ENCODE results near the gene CDKN2AIPNL. TPM values are rescaled to one million over a fixed set of nuclear protein-coding genes. Genes with fewer than 3 reads are reported as not detected.

Gene CDKN2AIPNL
- total RNA-seq, 2 donors from 2014 or later: 3.0 to 14.5 TPM

DNA sequence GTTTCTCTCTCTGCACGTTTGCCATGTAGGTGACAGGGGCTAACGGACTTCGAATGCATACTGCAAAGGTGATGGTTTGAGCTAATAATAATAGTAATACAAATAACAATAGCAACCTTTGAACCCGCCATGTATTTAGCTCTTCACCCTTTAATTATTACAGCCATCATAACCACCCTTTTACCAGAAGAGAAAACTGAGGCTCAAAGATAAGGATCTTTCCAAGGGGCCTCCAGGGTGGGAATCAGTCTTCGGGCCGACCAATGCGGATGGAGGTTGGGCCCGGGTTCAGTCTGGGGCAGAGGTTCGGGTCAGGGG lies 494 bp downstream of the CDKN2AIPNL start:
- 1% methylated on average over 9 of the region's 9 CpGs for WGBS, 2 donors
- Histone ChIP-seq H3K9me3 (no peaks in the 10 kb centered on the region), H3K36me3 (replicated peaks in 1 of 2; ENCODE audit: insufficient read depth in 1 of 2, low read depth in 2 of 2) (no peaks in the 10 kb centered on the region), H3K27me3 (no peaks in the 10 kb centered on the region), H3K4me1 (peaks cover 61% of the 10 kb centered on the region), H3K4me3 (peak overlapping the region; percentile 66 to 84), H3K27ac (peak overlapping the region in 3 of 4 donors; percentile 87 to 91 (median 90))
- intact Hi-C loops (cut with DNase I): loop anchor here (10.0 kb wide), 1 partner anchor 104 kb away; no protein-coding TSS in a partner anchor
- no peak for TF ChIP-seq POLR2A (IDR thresholded peaks at IDR 0.05)
- no peak for TF ChIP-seq CTCF (IDR thresholded peaks at IDR 0.05)
- DNase-seq (no peak), ATAC-seq (no peak)

DNA sequence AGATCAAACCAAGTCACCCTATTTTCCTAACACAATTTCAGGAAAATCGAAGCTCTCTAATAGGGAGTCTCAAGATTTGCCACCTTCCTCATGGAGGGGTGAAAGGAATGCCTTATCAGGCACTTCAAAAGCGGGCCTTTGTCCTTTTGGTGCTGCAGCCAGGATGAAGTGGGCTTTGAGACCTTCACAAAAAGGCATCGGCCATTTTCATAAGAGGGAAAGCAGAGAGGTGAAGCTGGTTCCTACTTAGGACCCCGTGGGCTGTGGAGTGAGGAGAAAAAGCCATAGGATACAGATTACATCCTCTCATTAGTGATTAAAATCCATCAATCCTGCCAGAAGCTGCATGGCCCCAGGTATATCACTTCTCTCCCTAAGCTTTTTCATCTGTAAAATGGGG lies 859 bp downstream of the CDKN2AIPNL start:
- 55 to 58% methylated on average over 4 of the region's 4 CpGs for WGBS, 2 donors
- no peak for TF ChIP-seq CTCF (IDR thresholded peaks at IDR 0.05)
- TF ChIP-seq POLR2A (IDR thresholded peaks at IDR 0.05): no peak

GRCh38 chr5:134409321-134409720 lies 2.4 kb downstream of the CDKN2AIPNL start:
- WGBS, 2 donors: 22% methylated on average over 6 of the region's 6 CpGs
- Histone ChIP-seq H3K36me3 (replicated peaks in 1 of 2; ENCODE audit: insufficient read depth in 1 of 2, low read depth in 2 of 2) (no peaks in the 10 kb centered on the region), H3K4me1 (peaks cover 47% of the 10 kb centered on the region), H3K4me3 (no peak overlapping the region), H3K9me3 (no peaks in the 10 kb centered on the region), H3K27me3 (no peaks in the 10 kb centered on the region), H3K27ac (no peak overlapping the region)
- intact Hi-C loops (cut with DNase I): loop anchor here (5.0 to 10.0 kb wide), 2 partner anchors 123 to 165 kb away; no protein-coding TSS in a partner anchor
- TF ChIP-seq CTCF (IDR thresholded peaks at IDR 0.05): no peak
- no peak for TF ChIP-seq POLR2A (IDR thresholded peaks at IDR 0.05)
- DNase-seq (no peak), ATAC-seq (no peak)

More for the DNA sequence above, 859 bp downstream of the CDKN2AIPNL start:
- Histone ChIP-seq H3K9me3 (no peaks in the 10 kb centered on the region), H3K36me3 (replicated peaks in 1 of 2; ENCODE audit: insufficient read depth in 1 of 2, low read depth in 2 of 2) (no peaks in the 10 kb centered on the region), H3K4me3 (peak overlapping the region in 1 of 2 donors; percentile 84), H3K4me1 (peaks cover 57% of the 10 kb centered on the region), H3K27me3 (no peaks in the 10 kb centered on the region), H3K27ac (peak overlapping the region in 1 of 4 donors; percentile 90)
- DNase-seq (no peak), ATAC-seq (no peak)
- intact Hi-C loops (cut with DNase I): loop anchor here (10.0 kb wide), 1 partner anchor 104 kb away; no protein-coding TSS in a partner anchor

DNA sequence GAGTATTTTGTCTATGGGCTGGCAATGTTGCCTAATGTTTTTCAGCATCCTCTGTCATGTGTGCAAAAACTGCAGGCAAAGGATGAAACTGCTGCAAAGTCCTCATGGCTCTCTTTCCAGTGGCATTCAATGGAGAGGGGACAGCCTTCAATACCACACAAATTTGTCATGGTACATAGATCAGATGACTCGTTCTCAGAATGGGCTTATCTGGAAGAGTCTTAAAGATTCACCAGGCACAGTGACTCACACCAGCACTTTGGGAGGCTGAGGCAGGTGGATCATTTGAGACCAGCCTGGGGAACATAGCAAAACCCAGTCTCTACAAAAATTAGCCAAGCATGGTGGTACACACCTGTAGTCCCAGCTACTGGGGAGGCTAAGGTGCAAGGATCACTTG lies 5.3 kb downstream of the CDKN2AIPNL start:
- Histone ChIP-seq H3K4me3 (no peak overlapping the region), H3K9me3 (no peaks in the 10 kb centered on the region), H3K27me3 (no peaks in the 10 kb centered on the region), H3K4me1 (peaks cover 34% of the 10 kb centered on the region), H3K27ac (no peak overlapping the region), H3K36me3 (replicated peaks in 1 of 2; ENCODE audit: insufficient read depth in 1 of 2, low read depth in 2 of 2) (no peaks in the 10 kb centered on the region)
- DNase-seq: no peak
- WGBS, 2 donors: 80 to 86% methylated on average over 1 of the region's 1 CpG
- TF ChIP-seq POLR2A (IDR thresholded peaks at IDR 0.05) (no peak), CTCF (IDR thresholded peaks at IDR 0.05) (no peak)
- ATAC-seq: no peak
- intact Hi-C loops (cut with DNase I): loop anchor here (5.0 to 10.0 kb wide), 2 partner anchors 126 to 168 kb away; no protein-coding TSS in a partner anchor

DNA sequence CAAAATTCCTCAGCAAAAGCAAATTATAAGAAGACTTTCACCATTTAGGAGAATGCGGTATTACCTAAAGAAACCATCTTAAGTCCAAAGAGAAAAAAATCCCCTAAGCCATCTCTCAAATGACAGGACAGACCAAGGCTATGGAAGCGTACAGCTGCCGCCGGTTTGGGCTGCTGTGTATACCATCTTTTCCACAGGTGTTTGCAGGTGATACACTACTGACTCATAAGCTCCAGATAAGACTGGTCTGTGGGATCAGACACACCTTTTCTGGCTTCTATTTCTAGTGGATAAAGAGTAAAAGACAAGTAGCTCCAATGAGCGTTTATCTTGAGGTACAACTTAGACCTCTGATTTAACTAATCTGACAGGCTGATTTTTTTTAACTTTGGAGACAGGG lies 7.7 kb downstream of the CDKN2AIPNL start:
- TF ChIP-seq POLR2A (IDR thresholded peaks at IDR 0.05): no peak
- no peak for TF ChIP-seq CTCF (IDR thresholded peaks at IDR 0.05)
- no peaks in the 10 kb centered on the region for H3K27me3 ChIP-seq
- peak; percentile 84 for ATAC-seq
- H3K27ac ChIP-seq: peak overlapping the region in 3 of 4 donors; percentile 9 to 65 (median 17)
- H3K4me3 ChIP-seq: no peak overlapping the region
- H3K4me1 ChIP-seq: peaks cover 16% of the 10 kb centered on the region
- intact Hi-C loops (cut with DNase I): loop anchor here (10.0 kb wide), 1 partner anchor 171 kb away; no protein-coding TSS in a partner anchor
- H3K36me3 ChIP-seq (replicated peaks in 1 of 2; ENCODE audit: insufficient read depth in 1 of 2, low read depth in 2 of 2): no peaks in the 10 kb centered on the region
- peak in 3 of 4 donors; percentile 52 to 62 (median 58) for DNase-seq
- H3K9me3 ChIP-seq: no peaks in the 10 kb centered on the region
- 15 to 50% methylated on average over 5 of the region's 5 CpGs for WGBS, 2 donors
